ENCODE data around the gene SMLR1.
A peak's percentile ranks its signal among the peaks of the same experiment; 100 is the strongest.

GRCh38 chr6:130843575-130844320, 16.5 kb downstream of the SMLR1 start:
- TF ChIP-seq CTCF (conservative IDR thresholded peaks at IDR 0.05): peak; percentile 82
- no peak for TF ChIP-seq EZH2 (IDR thresholded peaks at IDR 0.05; ENCODE audit: low read depth)
